Astrocyte (in vitro differentiated cells and primary cell): ENCODE measurements around the gene MYOM3. TPM values are rescaled to one million over a fixed set of nuclear protein-coding genes. Genes with fewer than 3 reads are reported as not detected.
A peak's percentile ranks its signal among the peaks of the same experiment; 100 is the strongest.
"Not testable (repeated sequence)": the region's sequence is repeated elsewhere in the genome, so short reads cannot be mapped to it uniquely, and the experiment has no call there.

Source experiments
- DNase-seq: peaks from one replicate; pipeline ENCODE4 v3.0.0-alpha.2; 2010; ENCODE audit warnings: low read depth
- FAIRE-seq: peaks from 2 replicates; lab custom pipeline; 2011; peaks lifted over from hg19 to GRCh38; lab: Jason Lieb, UNC
- H2AFZ ChIP-seq: 2 replicates; pipeline ENCODE4 v1.6.0; 2012; ENCODE audit warnings: low read depth, low read length, inconsistent platforms
- H3K27ac ChIP-seq: 2 replicates; pipeline ENCODE4 v1.5.1; 2011; ENCODE audit warnings: low read depth, low read length, inconsistent platforms
- H3K27me3 ChIP-seq: 2 replicates; pipeline ENCODE4 v1.6.0; 2011; ENCODE audit warnings: low read length, inconsistent platforms; ENCODE audit not compliant: insufficient read depth
- H3K36me3 ChIP-seq: 2 replicates; pipeline ENCODE4 v1.5.1; 2011; ENCODE audit warnings: low read length, inconsistent platforms; ENCODE audit not compliant: insufficient read depth
- H3K4me1 ChIP-seq: 2 replicates; pipeline ENCODE4 v1.5.1; 2011; ENCODE audit warnings: low read length, inconsistent platforms; ENCODE audit not compliant: insufficient read depth
- H3K4me2 ChIP-seq: 2 replicates; pipeline ENCODE4 v1.6.0; 2012; ENCODE audit warnings: low read length, inconsistent platforms
- H3K4me3 ChIP-seq: 2 replicates; pipeline ENCODE4 v1.5.1; 2011; ENCODE audit warnings: low read depth, mild to moderate bottlenecking, low read length, inconsistent platforms; ENCODE audit not compliant: insufficient read depth
- H3K79me2 ChIP-seq: 2 replicates; pipeline ENCODE4 v1.6.0; 2012; ENCODE audit warnings: mild to moderate bottlenecking, low read length, inconsistent platforms; ENCODE audit not compliant: insufficient read depth
- H3K9ac ChIP-seq: 2 replicates; pipeline ENCODE4 v1.6.0; 2012; ENCODE audit warnings: mild to moderate bottlenecking, low read length, inconsistent platforms
- H3K9me3 ChIP-seq: 2 replicates; pipeline ENCODE4 v1.5.1; 2012; ENCODE audit warnings: low read depth, mild to moderate bottlenecking, low read length, inconsistent platforms; ENCODE audit not compliant: insufficient read depth
- H4K20me1 ChIP-seq: 2 replicates; pipeline ENCODE4 v1.6.0; 2012; ENCODE audit warnings: low read length, inconsistent platforms; ENCODE audit not compliant: insufficient read depth
- H3K27ac Mint-ChIP-seq: one replicate; pipeline ENCODE4 v1.8.0; 2021; ENCODE audit warnings: mild to moderate bottlenecking, mixed read lengths; ENCODE audit not compliant: unreplicated experiment
- H3K27me3 Mint-ChIP-seq: one replicate; pipeline ENCODE4 v1.8.0; 2021; ENCODE audit warnings: low read depth, mixed read lengths; ENCODE audit not compliant: unreplicated experiment
- H3K36me3 Mint-ChIP-seq: one replicate; pipeline ENCODE4 v1.8.0; 2021; ENCODE audit warnings: low read depth, mixed read lengths; ENCODE audit not compliant: unreplicated experiment
- H3K4me1 Mint-ChIP-seq: one replicate; pipeline ENCODE4 v1.8.0; 2021; ENCODE audit warnings: low read depth, mixed read lengths; ENCODE audit not compliant: unreplicated experiment
- H3K4me3 Mint-ChIP-seq: one replicate; pipeline ENCODE4 v1.8.0; 2021; ENCODE audit warnings: mild to moderate bottlenecking, moderate library complexity, mixed read lengths; ENCODE audit not compliant: unreplicated experiment
- H3K9me3 Mint-ChIP-seq: one replicate; pipeline ENCODE4 v1.8.0; 2021; ENCODE audit warnings: mild to moderate bottlenecking, mixed read lengths; ENCODE audit not compliant: unreplicated experiment
- CTCF ChIP-seq: IDR thresholded peaks from 2 replicates; pipeline ENCODE4 v1.5.1; 2011; ENCODE audit warnings: low read depth, mild to moderate bottlenecking, inconsistent platforms, low read length, moderate library complexity; ENCODE audit not compliant: insufficient read depth
- EZH2 ChIP-seq: IDR thresholded peaks from 2 replicates; pipeline ENCODE4 v1.6.1; 2012; ENCODE audit warnings: mild to moderate bottlenecking, low read length, inconsistent platforms; ENCODE audit not compliant: insufficient read depth
- total RNA-seq: library from RNA; stranded (reverse); gene quantifications from 2 replicates; pipeline ENCODE4 v1.2.1, GENCODE V29; 2021

The MYOM3 gene
- total RNA-seq, 1 donor from 2014 or later: 1.0 TPM

- Histone ChIP-seq H3K9ac (no peak overlapping the region), H3K79me2 (no peaks in the 10 kb centered on the region), H3K4me2 (peak overlapping the region; percentile 57), H4K20me1 (no peaks in the 10 kb centered on the region), H3K27me3 (no peaks in the 10 kb centered on the region), H3K4me3 (no peak overlapping the region), H2AFZ (no peak overlapping the region), H3K9me3 (no peaks in the 10 kb centered on the region), H3K36me3 (no peaks in the 10 kb centered on the region), H3K27ac (no peak overlapping the region), H3K4me1 (peaks cover 14% of the 10 kb centered on the region)
- no peak overlapping the region for H3K27ac Mint-ChIP-seq
- peaks cover 6% of the 10 kb centered on the region for H3K4me1 Mint-ChIP-seq
- DNase-seq (peak; percentile 65), FAIRE-seq (no peak)
- H3K27me3 Mint-ChIP-seq: peaks cover 2% of the 10 kb centered on the region
- TF ChIP-seq CTCF (no peak), EZH2 (no peak)
- H3K9me3 Mint-ChIP-seq: no peaks in the 10 kb centered on the region
- no peaks in the 10 kb centered on the region for H3K36me3 Mint-ChIP-seq
- no peak overlapping the region for H3K4me3 Mint-ChIP-seq
Observed at GRCh38 chr1:24009406-24009805, 102.5 kb downstream of the MYOM3 start.

GRCh38 chr1:24008574-24009184, 103.3 kb downstream of the MYOM3 start:
- H3K27ac ChIP-seq, H3K79me2 ChIP-seq, H4K20me1 ChIP-seq, FAIRE-seq, H3K4me3 ChIP-seq, H3K36me3 ChIP-seq, H3K4me3 Mint-ChIP-seq, H3K4me1 Mint-ChIP-seq, H3K27me3 ChIP-seq, H3K9me3 Mint-ChIP-seq, H3K9me3 ChIP-seq, H3K27ac Mint-ChIP-seq, H3K9ac ChIP-seq, H2AFZ ChIP-seq, H3K36me3 Mint-ChIP-seq, H3K27me3 Mint-ChIP-seq: not testable (repeated sequence)
- peak; percentile 23 for DNase-seq
- H3K4me2 ChIP-seq: peak overlapping the region; percentile 57
- peaks cover 14% of the 10 kb centered on the region for H3K4me1 ChIP-seq

- Histone ChIP-seq H2AFZ (no peak overlapping the region), H3K27ac (no peak overlapping the region), H3K27me3 (no peaks in the 10 kb centered on the region), H3K9ac (no peak overlapping the region), H3K79me2 (no peaks in the 10 kb centered on the region), H3K4me2 (no peak overlapping the region), H3K9me3 (no peaks in the 10 kb centered on the region), H3K4me3 (no peak overlapping the region), H3K36me3 (no peaks in the 10 kb centered on the region), H3K4me1 (peaks cover 16% of the 10 kb centered on the region), H4K20me1 (no peaks in the 10 kb centered on the region)
- H3K4me3 Mint-ChIP-seq: no peak overlapping the region
- no peak overlapping the region for H3K27ac Mint-ChIP-seq
- DNase-seq: no peak
- no peaks in the 10 kb centered on the region for H3K36me3 Mint-ChIP-seq
- H3K9me3 Mint-ChIP-seq: peaks cover 4% of the 10 kb centered on the region
- FAIRE-seq: no peak
- H3K4me1 Mint-ChIP-seq: peaks cover 11% of the 10 kb centered on the region
- H3K27me3 Mint-ChIP-seq: peaks cover 8% of the 10 kb centered on the region
- TF ChIP-seq CTCF (no peak), EZH2 (no peak)
Observed at GRCh38 chr1:24007079-24007478, 104.9 kb downstream of the MYOM3 start.

Other genes starting within 250 kb of the MYOM3 start
- gene FUCA1, start 243.8 kb downstream of the MYOM3 start, total RNA-seq: 9.7 and 10.4 TPM in 2 replicates
- gene CNR2, start 198.8 kb downstream of the MYOM3 start, total RNA-seq: not detected in 2 replicates
- 57.8 and 83.8 TPM in 2 replicates for gene PNRC2, start 152.3 kb downstream of the MYOM3 start, total RNA-seq
- 90.0 and 92.4 TPM in 2 replicates for gene SRSF10, start 131.8 kb downstream of the MYOM3 start, total RNA-seq
- not detected in 2 replicates for gene IL22RA1, start 31.0 kb upstream of the MYOM3 start, total RNA-seq
- gene IFNLR1, start 75.2 kb upstream of the MYOM3 start, total RNA-seq: 0.94 and 1.5 TPM in 2 replicates
- gene GRHL3, start 207.2 kb upstream of the MYOM3 start, total RNA-seq: 2.6 and 6.9 TPM in 2 replicates